H1 (cell line): ENCODE measurements around the gene PROP1. TPM values are rescaled to one million over a fixed set of nuclear protein-coding genes. Genes with fewer than 3 reads are reported as not detected.

ENCODE experiments used
- CTCF ChIA-PET: fragments of 300-600 bp; sonication (Branson Sonifier 250); formaldehyde crosslinking; loops from one replicate; lab custom pipeline; 2021; ENCODE audit not compliant: partially characterized antibody; lab: Charles Lee
- POLR2A ChIA-PET: fragments of 300-600 bp; sonication (Branson Sonifier 250); formaldehyde crosslinking; loops from one replicate; lab custom pipeline; 2021; ENCODE audit warnings: inconsistent platforms; ENCODE audit not compliant: partially characterized antibody; lab: Charles Lee
- DNase-seq, 2 experiments: peaks; one replicate each; pipeline versions ENCODE4 v3.0.0 to v3.0.0-alpha.2; 2010 to 2022; ENCODE audit warnings: low spot score in 2 of 2, low read depth in 1 of 2, mixed read lengths in 1 of 2
- FAIRE-seq: peaks from 2 replicates; lab custom pipeline; 2011; peaks lifted over from hg19 to GRCh38; lab: Jason Lieb, UNC
- H2AFZ ChIP-seq: 2 replicates; pipeline ENCODE4 v1.8.1; 2012; ENCODE audit warnings: low read length, inconsistent platforms
- H2AK5ac ChIP-seq: 2 replicates; pipeline ENCODE4 v1.6.1; 2013; ENCODE audit warnings: low read depth, low read length
- H2BK120ac ChIP-seq: replicated peaks from 2 replicates; pipeline ENCODE3; 2013; ENCODE audit warnings: low read depth, low read length, inconsistent platforms
- H2BK12ac ChIP-seq: 2 replicates; pipeline ENCODE4 v1.6.1; 2013; ENCODE audit warnings: low read depth, low read length
- H2BK15ac ChIP-seq: 2 replicates; pipeline ENCODE4 v1.6.1; 2013; ENCODE audit warnings: low read length
- H2BK20ac ChIP-seq: 2 replicates; pipeline ENCODE4 v1.6.1; 2013; ENCODE audit warnings: low read length
- H2BK5ac ChIP-seq: 2 replicates; pipeline ENCODE4 v1.6.1; 2013; ENCODE audit warnings: low read depth, low read length
- H3K14ac ChIP-seq: 2 replicates; pipeline ENCODE4 v1.6.1; 2013; ENCODE audit warnings: inconsistent platforms; ENCODE audit not compliant: insufficient read length
- H3K18ac ChIP-seq: 2 replicates; pipeline ENCODE4 v1.6.1; 2013; ENCODE audit warnings: low read length; ENCODE audit errors: extremely low read depth
- H3K23ac ChIP-seq: 2 replicates; pipeline ENCODE4 v1.6.1; 2013; ENCODE audit warnings: inconsistent platforms; ENCODE audit not compliant: insufficient read length
- H3K23me2 ChIP-seq: 2 replicates; pipeline ENCODE4 v1.6.1; 2013; ENCODE audit warnings: low read depth, low read length
- H3K27ac ChIP-seq: 2 replicates; pipeline ENCODE4 v1.6.1; 2011; ENCODE audit warnings: low read depth, low read length, inconsistent platforms
- H3K27me3 ChIP-seq, 4 experiments: replicated peaks in 1 of 4; 1 replicate in 1 of 4; 2 replicates in 3 of 4; pipeline versions ENCODE4 v1.6.1 to v1.8.1; 2011 to 2013; ENCODE audit warnings: low read length in 3 of 4, mild to moderate bottlenecking in 3 of 4, inconsistent platforms in 2 of 4, mixed read lengths in 2 of 4, moderate library complexity in 1 of 4; ENCODE audit not compliant: control insufficient read depth in 3 of 4, insufficient read depth in 3 of 4; ENCODE audit errors: extremely low read depth in 1 of 4
- H3K36me3 ChIP-seq, 4 experiments: 2 replicates each; pipeline versions ENCODE4 v1.6.1 to v1.8.1; 2011 to 2013; ENCODE audit warnings: mild to moderate bottlenecking in 4 of 4, low read length in 3 of 4, moderate library complexity in 2 of 4, control low read depth in 1 of 4, inconsistent platforms in 1 of 4; ENCODE audit not compliant: insufficient read depth in 4 of 4, control insufficient read depth in 2 of 4
- H3K4ac ChIP-seq: replicated peaks from 2 replicates; pipeline ENCODE3; 2013; ENCODE audit warnings: low read length, low read depth, mixed read lengths, inconsistent platforms; ENCODE audit not compliant: insufficient read length
- H3K4me1 ChIP-seq, 4 experiments: replicated peaks in 1 of 4; 1 replicate in 1 of 4; 2 replicates in 3 of 4; pipeline versions ENCODE4 v1.6.1 to v1.8.1; 2011 to 2013; ENCODE audit warnings: low read length in 3 of 4, inconsistent platforms in 2 of 4, mixed read lengths in 1 of 4; ENCODE audit not compliant: insufficient read depth in 4 of 4, control insufficient read depth in 3 of 4
- H3K4me2 ChIP-seq, 2 experiments: 2 replicates each; pipeline versions ENCODE4 v1.6.1 to v1.8.1; 2011 to 2013; ENCODE audit warnings: low read depth in 2 of 2, low read length in 2 of 2, control low read depth in 1 of 2, inconsistent platforms in 1 of 2, mild to moderate bottlenecking in 1 of 2; ENCODE audit not compliant: insufficient read depth in 1 of 2
- H3K4me3 ChIP-seq, 4 experiments: fragments of 200-600, 300-600 bp in 1 of 4; sonication (generic), shearing (Covaris generic), sonication (Bioruptor Twin) in 1 of 4; 2 replicates each; pipeline versions ENCODE4 v1.5.1 to v1.8.1; 2011 to 2016; ENCODE audit warnings: low read length in 4 of 4, low read depth in 3 of 4, control low read depth in 2 of 4, inconsistent platforms in 2 of 4, mild to moderate bottlenecking in 2 of 4, mixed read lengths in 1 of 4, moderate library complexity in 1 of 4; ENCODE audit not compliant: insufficient read depth in 2 of 4; ENCODE audit errors: extremely low read depth in 1 of 4
- H3K56ac ChIP-seq: replicated peaks from 2 replicates; pipeline ENCODE3; 2013; ENCODE audit warnings: low read depth, mild to moderate bottlenecking, mixed read lengths, low read length, inconsistent platforms; ENCODE audit not compliant: insufficient read length
- H3K79me1 ChIP-seq: 2 replicates; pipeline ENCODE4 v1.6.1; 2013; ENCODE audit warnings: low read depth, low read length, control low read depth
- H3K79me2 ChIP-seq, 2 experiments: 2 replicates each; pipeline versions ENCODE4 v1.6.1 to v1.8.1; 2012 to 2013; ENCODE audit warnings: low read length in 2 of 2, mild to moderate bottlenecking in 2 of 2, inconsistent platforms in 1 of 2; ENCODE audit not compliant: insufficient read depth in 2 of 2, control insufficient read depth in 1 of 2
- H3K9ac ChIP-seq, 4 experiments: replicated peaks in 1 of 4; 1 replicate in 1 of 4; 2 replicates in 3 of 4; pipeline versions ENCODE4 v1.6.1 to v1.8.1; 2011 to 2013; ENCODE audit warnings: low read depth in 3 of 4, low read length in 3 of 4, control low read depth in 2 of 4, mild to moderate bottlenecking in 2 of 4, moderate library complexity in 2 of 4, inconsistent platforms in 1 of 4; ENCODE audit errors: extremely low read depth in 1 of 4
- H3K9me3 ChIP-seq, 2 experiments: 2 replicates each; pipeline versions ENCODE4 v1.6.1 to v1.8.1; 2012 to 2013; ENCODE audit warnings: mild to moderate bottlenecking in 2 of 2, moderate library complexity in 2 of 2, control low read depth in 1 of 2, inconsistent platforms in 1 of 2, low read depth in 1 of 2, low read length in 1 of 2, mixed read lengths in 1 of 2; ENCODE audit not compliant: insufficient read depth in 2 of 2
- H4K20me1 ChIP-seq, 2 experiments: replicated peaks in 1 of 2; 2 replicates each; pipeline versions ENCODE3 to v1.8.1; 2011 to 2013; ENCODE audit warnings: inconsistent platforms in 2 of 2, low read length in 2 of 2, mild to moderate bottlenecking in 1 of 2; ENCODE audit not compliant: insufficient read depth in 2 of 2, control insufficient read depth in 1 of 2
- H4K5ac ChIP-seq: 2 replicates; pipeline ENCODE4 v1.6.1; 2013; ENCODE audit warnings: low read length, low read depth, mixed read lengths, inconsistent platforms; ENCODE audit not compliant: insufficient read length
- H4K8ac ChIP-seq: 2 replicates; pipeline ENCODE4 v1.8.0; 2013; ENCODE audit warnings: mild to moderate bottlenecking, moderate library complexity, low read length, inconsistent platforms; ENCODE audit not compliant: insufficient read depth; ENCODE audit errors: extremely low read depth
- H4K91ac ChIP-seq: replicated peaks from 2 replicates; pipeline ENCODE3; 2013; ENCODE audit warnings: low read length, mixed read lengths, inconsistent platforms; ENCODE audit not compliant: insufficient read length
- BACH1 ChIP-seq: IDR thresholded peaks from 2 replicates; pipeline ENCODE4 v1.6.1; 2012; ENCODE audit warnings: low read length, improper control_type of control experiment
- FOSL1 ChIP-seq: IDR thresholded peaks from 2 replicates; pipeline ENCODE4 v1.6.1; 2011; ENCODE audit warnings: mild to moderate bottlenecking, low read depth, low read length, moderate library complexity; ENCODE audit not compliant: insufficient read depth
- POU5F1 ChIP-seq: IDR thresholded peaks from 2 replicates; pipeline ENCODE4 v1.6.1; 2011; ENCODE audit warnings: low read depth, mild to moderate bottlenecking, low read length, moderate library complexity
- SIX5 ChIP-seq: IDR thresholded peaks from 2 replicates; pipeline ENCODE4 v1.6.1; 2011; ENCODE audit warnings: mild to moderate bottlenecking, low read depth, low read length
- WGBS, 2 experiments: shearing (Covaris generic) in 1 of 2; methylation state at CpG; one replicate each; pipeline versions ENCODE4 v1.1.6 to v1.1.7; 2013 to 2015; ENCODE audit warnings: low lambda C conversion rate in 2 of 2, mixed read lengths in 2 of 2, inconsistent platforms in 1 of 2, low coverage in 1 of 2, missing lambda C conversion rate in 1 of 2; ENCODE audit not compliant: insufficient replicate concordance in 2 of 2, insufficient coverage in 1 of 2, insufficient read length in 1 of 2; ENCODE audit errors: extremely low coverage in 1 of 2, missing lambda C conversion rate in 1 of 2; 5-methylcytosine and 5-hydroxymethylcytosine counted together
- polyA plus RNA-seq, 7 experiments: library from polyadenylated mRNA; depleted of rRNA in 3 of 7; stranded (reverse) in 5 of 7; unstranded in 2 of 7; fragments of >200 nt in 5 of 7; fragments of 200-250 nt in 2 of 7; gene quantifications; 1 replicate in 5 of 7; 2 replicates in 1 of 7; 4 replicates in 1 of 7; pipeline versions ENCODE4 v1.2.1 to v1.2.3, GENCODE V29; 2011 to 2013; ENCODE audit warnings: missing spikeins in 2 of 7, mixed read lengths in 2 of 7
- total RNA-seq: library from RNA; stranded (reverse); fragmentation: NEBNext Ultra II Directional; extraction: Animal tissue kit (Norgen Biotek cat#: 25700); gene quantifications from 2 replicates; pipeline ENCODE4 v1.2.1, GENCODE V29; 2021

PROP1 gene
- total and polyA plus RNA-seq, 2 of the 8 experiments (the other 6 are each of a cell fraction or from before 2014, with no cell fraction given): not detected

DNA sequence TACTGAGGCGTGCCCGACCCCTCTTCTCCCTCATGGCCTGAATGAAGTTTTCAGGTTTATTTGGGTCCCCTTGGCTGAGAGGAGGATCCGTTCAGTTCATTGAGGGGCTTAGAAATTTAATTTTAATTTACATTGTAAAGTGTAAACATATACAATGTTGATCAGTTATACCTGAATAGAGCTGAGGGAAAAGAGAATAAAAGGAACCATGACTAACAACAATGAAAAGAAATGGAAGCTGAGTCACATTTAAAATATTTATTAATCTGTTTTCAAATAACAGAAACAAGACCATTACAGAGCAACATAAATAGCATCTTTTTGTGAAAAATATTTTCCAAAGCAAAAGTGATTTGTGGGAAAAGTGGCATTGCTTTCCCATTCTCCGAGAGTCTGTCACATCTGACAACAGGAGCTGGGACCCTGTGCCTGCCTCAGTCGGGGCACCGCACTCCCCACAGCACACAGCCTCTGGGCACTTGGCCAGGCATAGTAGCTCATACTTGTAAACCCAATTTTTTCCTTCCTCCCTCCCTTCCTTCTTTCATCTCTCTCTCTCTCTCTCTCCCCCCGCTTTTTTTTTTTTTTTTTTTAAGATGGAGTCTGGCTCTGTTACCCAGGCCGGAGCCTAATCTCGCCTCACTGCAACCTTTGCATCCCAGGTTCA is 28.7 kb downstream of the PROP1 start:
- H3K9ac ChIP-seq: no peak overlapping the region
- H3K56ac ChIP-seq: no peak overlapping the region
- ChIA-PET POLR2A (no interaction called here), CTCF (interaction anchor here (0.9 to 2.4 kb wide), 3 partner anchors 10 to 102 kb away, joined by 3 to 6 read pairs (median 3); no protein-coding TSS in a partner anchor)
- H4K5ac ChIP-seq: no peak overlapping the region
- TF ChIP-seq POU5F1 (no peak), SIX5 (no peak), BACH1 (no peak), FOSL1 (no peak)
- H2BK5ac ChIP-seq: no peak overlapping the region
- DNase-seq (no peak), FAIRE-seq (no peak)
- no peak overlapping the region for H2AFZ ChIP-seq
- H3K79me1 ChIP-seq: no peaks in the 10 kb centered on the region
- H3K4me1 ChIP-seq: peaks cover 0 to 2% (median 0%) of the 10 kb centered on the region in 4 experiments; a peak in 1 of 7 replicates
- WGBS, 2 experiments: 96% methylated on average over 6 of the region's 9 CpGs; no CpG with 5 or more reads in 1 of the 2 experiments
- H3K4ac ChIP-seq: no peak overlapping the region
- H3K9me3 ChIP-seq: peaks cover 3 to 18% of the 10 kb centered on the region in 2 experiments; a peak in 2 of 4 replicates
- H3K36me3 ChIP-seq: peaks cover 0 to 4% (median under 1%) of the 10 kb centered on the region in 4 experiments; a peak in 2 of 8 replicates
- no peak overlapping the region for H3K18ac ChIP-seq
- no peaks in the 10 kb centered on the region for H3K23me2 ChIP-seq
- H3K23ac ChIP-seq: no peak overlapping the region
- H2BK12ac ChIP-seq: no peak overlapping the region
- H2BK120ac ChIP-seq: no peak overlapping the region
- H4K20me1 ChIP-seq: no peaks in the 10 kb centered on the region
- no peak overlapping the region for H2BK15ac ChIP-seq
- no peak overlapping the region for H2BK20ac ChIP-seq
- H3K27me3 ChIP-seq: no peaks in the 10 kb centered on the region
- no peaks in the 10 kb centered on the region for H3K79me2 ChIP-seq
- H3K14ac ChIP-seq: no peak overlapping the region
- H4K91ac ChIP-seq: no peak overlapping the region
- no peak overlapping the region for H4K8ac ChIP-seq
- no peak overlapping the region for H2AK5ac ChIP-seq
- H3K27ac ChIP-seq: no peak overlapping the region
- no peak overlapping the region for H3K4me3 ChIP-seq
- no peak overlapping the region for H3K4me2 ChIP-seq
